ENCODE measurements around the gene CACNA1H. TPM values are rescaled to one million over a fixed set of nuclear protein-coding genes. Genes with fewer than 3 reads are reported as not detected.
"Not testable (repeated sequence)": the region's sequence is repeated elsewhere in the genome, so short reads cannot be mapped to it uniquely, and the experiment has no call there.

CACNA1H gene
- polyA plus RNA-seq, 4 donors = 6.2 to 22.5 (median 17.5) TPM

GRCh38 chr16:1185460-1186207 is 32.7 kb downstream of the CACNA1H start:
- DNase-seq (ENCODE audit: low read depth in 4 of 4, low spot score in 3 of 4) = not testable (repeated sequence)

DNA sequence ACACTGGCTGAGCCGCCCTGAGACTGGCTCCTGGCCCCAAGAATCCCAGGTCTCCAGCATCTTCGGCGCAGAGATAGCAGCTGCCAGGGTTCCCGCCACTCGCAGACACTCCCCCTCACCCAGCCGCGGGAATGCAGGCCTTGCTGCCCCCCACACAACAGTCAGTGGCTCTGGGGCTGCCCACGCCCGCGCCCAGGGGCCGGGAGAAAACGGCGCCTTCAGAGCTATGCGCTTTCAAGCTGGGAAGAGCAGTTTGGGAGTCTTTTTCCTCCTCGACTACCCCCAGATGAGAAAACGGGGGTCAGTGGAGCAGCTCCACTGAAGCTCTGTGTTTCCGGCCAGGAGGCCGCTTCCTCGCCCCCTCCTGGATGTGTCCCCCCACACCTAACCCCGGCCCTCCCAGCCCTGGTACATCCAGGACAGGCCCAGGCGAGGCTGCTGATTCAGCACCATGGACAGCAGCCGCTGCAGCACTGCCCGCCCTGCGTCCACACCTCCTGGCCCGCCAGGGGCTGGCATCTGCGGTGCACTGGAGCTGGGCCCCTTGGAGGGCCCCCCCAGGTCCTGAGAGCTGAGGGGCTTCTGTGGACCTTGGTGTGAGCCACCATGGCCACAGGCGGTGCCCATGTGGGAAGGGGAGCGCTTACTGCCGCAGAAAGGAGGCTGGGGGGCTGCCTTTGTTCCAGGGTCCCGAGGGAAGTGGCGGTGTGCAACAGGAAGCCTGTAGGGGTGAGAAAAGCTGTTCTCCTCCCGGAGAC is 35.7 kb downstream of the CACNA1H start:
- no peak for DNase-seq (ENCODE audit: low read depth in 4 of 4, low spot score in 3 of 4)

GRCh38 chr16:1189455-1189854 is 36.5 kb downstream of the CACNA1H start:
- DNase-seq (ENCODE audit: low read depth in 4 of 4, low spot score in 3 of 4) = no peak

DNA sequence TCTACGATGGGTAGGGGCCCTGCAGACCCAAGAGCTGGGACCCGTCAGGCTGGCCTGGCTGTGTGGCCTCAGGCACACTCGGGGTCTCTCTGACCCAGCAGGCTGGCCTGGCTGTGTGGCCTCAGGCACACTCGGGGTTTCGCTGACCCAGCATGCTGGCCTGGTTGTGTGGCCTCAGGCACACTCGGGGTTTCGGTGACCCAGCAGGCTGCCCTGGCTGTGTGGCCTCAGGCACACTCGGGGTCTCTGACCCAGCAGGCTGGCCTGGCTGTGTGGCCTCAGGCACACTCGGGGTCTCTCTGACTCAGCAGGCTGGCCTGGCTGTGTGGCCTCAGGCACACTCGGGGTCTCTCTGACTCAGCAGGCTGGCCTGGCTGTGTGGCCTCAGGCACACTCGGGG is 37.9 kb downstream of the CACNA1H start:
- DNase-seq (ENCODE audit: low read depth in 4 of 4, low spot score in 3 of 4) = not testable (repeated sequence)

DNA sequence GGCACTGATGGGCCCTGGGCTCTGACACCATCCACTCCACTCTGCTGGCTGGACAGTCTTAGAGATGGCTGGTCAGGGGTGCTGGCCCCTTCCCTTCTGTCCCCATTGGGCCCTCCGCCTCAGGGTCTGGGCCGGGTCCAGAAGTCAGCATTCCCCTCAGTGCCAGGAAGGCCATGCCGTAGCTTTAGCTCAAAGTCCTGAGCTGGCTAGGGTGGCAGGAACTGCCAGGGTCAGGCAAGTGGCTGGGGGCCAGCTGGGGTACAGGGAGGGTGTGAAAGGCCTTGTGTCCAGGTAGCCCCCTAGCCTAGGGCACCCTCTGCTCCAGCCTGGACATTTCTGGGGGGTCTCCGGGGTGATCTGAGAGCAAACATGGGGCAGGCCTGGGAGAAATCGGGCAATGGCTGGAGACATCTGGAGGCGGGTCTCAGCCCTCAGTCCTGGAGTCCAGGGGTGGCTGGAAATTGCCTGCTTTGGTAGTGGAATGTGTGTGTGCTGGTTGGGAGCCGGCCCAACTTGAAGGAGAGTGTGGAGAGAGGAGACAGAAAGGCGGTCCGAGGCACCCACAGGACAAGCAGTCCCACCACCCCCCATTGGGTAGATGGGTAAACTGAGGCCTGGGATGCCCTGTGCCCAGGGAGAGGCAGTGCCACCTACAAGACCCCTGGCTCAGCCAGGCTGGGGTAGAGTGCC is 39.6 kb downstream of the CACNA1H start:
- no peak for DNase-seq (ENCODE audit: low read depth in 4 of 4, low spot score in 3 of 4)

GRCh38 chr16:1193143-1193824 is 40.4 kb downstream of the CACNA1H start:
- no peak for DNase-seq (ENCODE audit: low read depth in 4 of 4, low spot score in 3 of 4)

GRCh38 chr16:1193825-1194581 is 41.1 kb downstream of the CACNA1H start:
- no peak for DNase-seq (ENCODE audit: low read depth in 4 of 4, low spot score in 3 of 4)

DNA sequence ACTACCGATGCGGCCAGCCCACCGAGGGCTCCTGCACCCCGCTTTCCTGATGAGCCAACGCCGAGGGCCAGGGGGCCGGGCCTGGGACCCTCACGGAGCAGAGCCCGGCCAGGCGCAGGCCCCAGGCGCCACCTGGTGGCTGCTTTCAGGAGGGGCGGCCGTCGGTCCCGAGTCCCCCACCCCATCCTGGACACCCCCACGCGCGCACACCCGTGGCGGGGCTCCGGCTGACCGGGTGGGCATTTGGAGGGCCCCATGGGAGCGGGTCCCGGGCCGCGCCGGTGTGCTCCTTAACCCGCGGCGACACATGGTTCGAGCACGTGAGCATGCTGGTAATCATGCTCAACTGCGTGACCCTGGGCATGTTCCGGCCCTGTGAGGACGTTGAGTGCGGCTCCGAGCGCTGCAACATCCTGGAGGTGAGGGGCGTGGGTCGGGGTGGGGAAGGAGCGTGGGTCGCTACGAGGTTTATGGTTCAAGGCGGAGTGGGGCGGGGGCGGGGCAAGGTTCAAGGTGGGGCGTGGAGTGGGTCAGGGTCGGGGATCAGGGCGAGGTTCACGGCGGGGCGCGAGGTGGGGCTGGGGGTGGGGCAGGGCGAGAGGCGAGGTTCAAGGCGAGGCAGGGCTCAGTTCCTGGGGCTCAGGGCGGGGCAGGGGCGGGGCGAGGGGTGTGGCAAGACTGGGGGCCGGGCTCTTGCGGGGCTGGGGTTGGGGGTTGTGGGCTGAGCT is 41.9 kb downstream of the CACNA1H start:
- no peak for DNase-seq (ENCODE audit: low read depth in 4 of 4, low spot score in 3 of 4)

DNA sequence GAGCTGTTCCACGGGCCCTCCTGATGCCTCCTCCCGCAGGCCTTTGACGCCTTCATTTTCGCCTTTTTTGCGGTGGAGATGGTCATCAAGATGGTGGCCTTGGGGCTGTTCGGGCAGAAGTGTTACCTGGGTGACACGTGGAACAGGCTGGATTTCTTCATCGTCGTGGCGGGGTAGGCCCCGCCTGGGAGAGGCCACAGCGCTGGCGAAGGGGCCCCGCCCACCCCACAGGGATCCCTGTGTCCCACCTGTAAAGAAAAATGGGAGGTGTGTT is 42.4 kb downstream of the CACNA1H start:
- no peak for DNase-seq (ENCODE audit: low read depth in 4 of 4, low spot score in 3 of 4)

DNA sequence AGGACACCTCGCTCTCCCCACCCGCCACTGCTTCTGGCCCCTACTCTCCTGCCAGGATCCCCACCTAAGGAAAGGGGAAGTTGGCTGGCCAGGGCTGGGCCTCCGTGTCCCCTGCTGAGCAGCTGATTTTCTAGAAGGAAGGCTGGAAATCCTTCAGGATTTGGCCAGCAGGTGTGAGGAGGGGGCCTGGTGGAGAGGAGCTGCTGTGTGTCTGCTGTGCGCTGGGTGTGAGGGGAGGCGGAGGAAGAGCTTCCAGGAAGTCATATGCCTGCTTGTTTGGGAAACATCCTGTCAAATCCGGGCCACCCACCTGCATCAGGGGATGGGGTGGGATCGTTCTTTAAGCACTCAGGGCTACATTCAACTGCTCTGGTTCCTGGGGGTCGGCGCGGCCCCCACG is 43.6 kb downstream of the CACNA1H start:
- DNase-seq (ENCODE audit: low read depth in 4 of 4, low spot score in 3 of 4) = no peak

DNA sequence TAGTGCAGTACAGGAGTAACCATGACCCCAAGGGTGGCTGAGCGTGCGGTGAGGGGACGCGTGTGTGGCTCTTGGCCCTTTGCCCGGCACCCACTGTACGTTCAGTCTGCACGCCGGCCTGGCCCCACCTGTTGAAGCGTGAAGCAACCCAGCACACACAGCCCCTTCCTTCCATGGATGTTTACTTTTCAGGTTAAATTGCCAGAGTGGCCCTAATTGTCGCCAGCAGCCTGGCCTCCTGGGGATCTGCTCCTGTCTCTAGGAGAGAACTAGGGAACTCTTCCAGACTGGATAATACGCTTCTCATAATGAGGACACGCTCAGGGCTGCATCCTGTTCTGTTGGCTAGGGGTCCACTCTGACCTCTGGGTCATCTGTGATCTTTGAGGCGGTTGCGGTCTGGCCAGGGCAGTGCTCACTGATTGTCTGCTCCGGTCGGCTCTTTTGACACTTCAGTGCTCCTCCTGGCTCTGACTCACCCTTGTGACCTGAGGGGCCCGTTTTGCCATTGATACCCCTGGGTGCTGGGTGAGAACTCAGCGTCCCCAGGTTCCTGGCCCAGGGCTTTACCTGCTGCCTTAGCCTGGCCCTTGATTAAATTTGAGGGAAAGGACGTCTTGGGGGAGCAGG is 44.4 kb downstream of the CACNA1H start:
- no peak for DNase-seq (ENCODE audit: low read depth in 4 of 4, low spot score in 3 of 4)

GRCh38 chr16:1198194-1198593 is 45.3 kb downstream of the CACNA1H start:
- no peak for DNase-seq (ENCODE audit: low read depth in 4 of 4, low spot score in 3 of 4)

DNA sequence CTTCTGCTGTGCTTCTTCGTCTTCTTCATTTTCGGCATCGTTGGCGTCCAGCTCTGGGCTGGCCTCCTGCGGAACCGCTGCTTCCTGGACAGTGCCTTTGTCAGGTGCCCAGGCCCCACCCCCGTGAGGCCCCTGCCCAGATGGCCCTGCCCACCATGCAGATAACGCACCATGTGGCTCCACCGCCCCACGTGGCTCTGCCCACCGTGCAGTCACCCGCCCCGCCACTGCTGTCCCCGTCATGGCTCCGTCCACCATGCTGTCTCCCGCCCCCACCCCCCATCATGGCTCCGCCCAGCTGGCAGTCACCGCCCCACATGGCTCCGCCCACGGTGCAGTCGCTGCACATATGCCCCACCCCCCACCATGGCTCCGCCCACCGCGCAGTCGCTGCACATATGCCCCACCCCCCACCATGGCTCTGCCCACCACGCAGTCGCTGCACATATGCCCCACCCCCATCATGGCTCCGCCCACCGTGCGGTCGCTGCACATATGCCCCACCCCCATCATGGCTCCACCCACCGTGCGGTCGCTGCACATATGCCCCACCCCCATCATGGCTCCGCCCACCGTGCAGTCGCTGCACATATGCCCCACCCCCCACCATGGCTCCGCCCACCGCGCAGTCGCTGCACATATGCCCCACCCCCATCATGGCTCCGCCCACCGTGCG is 45.9 kb downstream of the CACNA1H start:
- DNase-seq (ENCODE audit: low read depth in 4 of 4, low spot score in 3 of 4) = not testable (repeated sequence)

- no peak for DNase-seq (ENCODE audit: low read depth in 4 of 4, low spot score in 3 of 4)
These were observed 46.6 kb downstream of the CACNA1H start for GRCh38 chr16:1199347-1200013.

- no peak for DNase-seq (ENCODE audit: low read depth in 4 of 4, low spot score in 3 of 4)
These were observed 47.2 kb downstream of the CACNA1H start for GRCh38 chr16:1200014-1200627.

DNA sequence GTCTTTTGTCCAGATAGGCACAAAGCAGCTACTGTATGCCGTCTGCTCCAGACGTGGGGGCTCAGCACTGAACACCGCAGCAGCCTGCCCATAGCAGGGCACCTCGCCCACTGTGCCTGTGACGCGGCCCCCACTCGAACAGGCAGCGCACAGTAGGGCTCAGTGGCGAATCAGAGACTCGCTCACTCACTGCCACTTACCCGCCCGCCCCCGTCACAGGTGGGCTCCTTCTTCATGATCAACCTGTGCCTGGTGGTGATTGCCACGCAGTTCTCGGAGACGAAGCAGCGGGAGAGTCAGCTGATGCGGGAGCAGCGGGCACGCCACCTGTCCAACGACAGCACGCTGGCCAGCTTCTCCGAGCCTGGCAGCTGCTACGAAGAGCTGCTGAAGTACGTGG is 48.5 kb downstream of the CACNA1H start:
- DNase-seq (ENCODE audit: low read depth in 4 of 4, low spot score in 3 of 4) = no peak

DNA sequence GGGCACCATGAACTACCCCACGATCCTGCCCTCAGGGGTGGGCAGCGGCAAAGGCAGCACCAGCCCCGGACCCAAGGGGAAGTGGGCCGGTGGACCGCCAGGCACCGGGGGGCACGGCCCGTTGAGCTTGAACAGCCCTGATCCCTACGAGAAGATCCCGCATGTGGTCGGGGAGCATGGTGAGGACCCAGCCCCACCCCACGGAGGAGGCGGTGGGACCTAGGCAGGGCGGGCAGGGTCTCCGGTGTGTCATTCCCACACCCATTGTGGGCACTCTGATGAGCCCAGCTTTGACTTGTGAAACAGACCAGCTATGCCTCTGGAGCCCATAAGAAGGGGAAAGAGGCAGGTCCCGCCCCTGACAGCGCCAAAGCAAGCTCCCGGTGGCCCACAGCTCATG is 49.4 kb downstream of the CACNA1H start:
- no peak for DNase-seq (ENCODE audit: low read depth in 4 of 4, low spot score in 3 of 4)

DNA sequence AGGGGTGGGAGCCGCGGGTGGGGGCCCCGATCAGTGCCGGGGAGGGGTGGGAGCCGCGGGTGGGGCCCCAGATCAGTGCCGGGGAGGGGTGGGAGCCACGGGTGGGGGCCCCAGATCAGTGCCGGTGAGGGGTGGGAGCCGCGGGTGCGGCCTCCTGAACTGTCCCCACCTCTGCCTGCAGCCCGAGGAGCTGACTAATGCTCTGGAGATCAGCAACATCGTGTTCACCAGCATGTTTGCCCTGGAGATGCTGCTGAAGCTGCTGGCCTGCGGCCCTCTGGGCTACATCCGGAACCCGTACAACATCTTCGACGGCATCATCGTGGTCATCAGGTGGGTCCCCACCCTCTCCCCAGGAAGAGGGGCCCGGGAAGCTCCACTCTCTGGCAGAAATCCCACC is 52.0 kb downstream of the CACNA1H start:
- no peak for DNase-seq (ENCODE audit: low read depth in 4 of 4, low spot score in 3 of 4)
